H9 (cell line): ENCODE data around the gene CCR4. TPM values are rescaled to one million over a fixed set of nuclear protein-coding genes. Genes with fewer than 3 reads are reported as not detected.
A peak's percentile ranks its signal among the peaks of the same experiment; 100 is the strongest.

Experiments used
- DNase-seq: peaks from one replicate; pipeline ENCODE4 v3.0.0-alpha.2; 2017
- H2AFZ ChIP-seq: one replicate; pipeline ENCODE4 v1.6.1; 2013; ENCODE audit warnings: mild to moderate bottlenecking, low read length, control low read depth, moderate library complexity
- H2AK5ac ChIP-seq: 2 replicates; pipeline ENCODE4 v1.6.1; 2013; ENCODE audit warnings: low read length, control low read depth, mixed read lengths; ENCODE audit not compliant: insufficient read length
- H2BK120ac ChIP-seq: one replicate; pipeline ENCODE4 v1.6.1; 2013; ENCODE audit warnings: low read depth, mild to moderate bottlenecking, low read length, control low read depth, inconsistent platforms; ENCODE audit not compliant: poor library complexity, severe bottlenecking
- H2BK12ac ChIP-seq: 2 replicates; pipeline ENCODE4 v1.6.1; 2013; ENCODE audit warnings: low read length, control low read depth, mixed read lengths, low read depth; ENCODE audit not compliant: insufficient read length
- H2BK15ac ChIP-seq: 2 replicates; pipeline ENCODE4 v1.6.1; 2013; ENCODE audit warnings: low read depth, low read length, control low read depth
- H2BK20ac ChIP-seq: one replicate; pipeline ENCODE4 v1.6.1; 2013; ENCODE audit warnings: low read depth, mild to moderate bottlenecking, low read length, control low read depth, inconsistent platforms; ENCODE audit not compliant: poor library complexity, severe bottlenecking
- H2BK5ac ChIP-seq: 2 replicates; pipeline ENCODE4 v1.6.1; 2013; ENCODE audit warnings: low read length, control low read depth, mixed read lengths; ENCODE audit not compliant: insufficient read length
- H3K14ac ChIP-seq: 2 replicates; pipeline ENCODE4 v1.6.1; 2013; ENCODE audit warnings: low read length, control low read depth; ENCODE audit not compliant: insufficient read depth
- H3K18ac ChIP-seq: 2 replicates; pipeline ENCODE4 v1.6.1; 2013; ENCODE audit warnings: low read depth, mild to moderate bottlenecking, mixed read lengths, low read length, control low read depth; ENCODE audit not compliant: insufficient read length
- H3K23ac ChIP-seq: 2 replicates; pipeline ENCODE4 v1.6.1; 2013; ENCODE audit warnings: low read length, control low read depth, mixed read lengths, low read depth; ENCODE audit not compliant: insufficient read length
- H3K23me2 ChIP-seq: 2 replicates; pipeline ENCODE4 v1.6.1; 2013; ENCODE audit warnings: low read depth, mild to moderate bottlenecking, mixed read lengths, low read length, control low read depth; ENCODE audit not compliant: insufficient read length, poor library complexity, severe bottlenecking
- H3K27ac ChIP-seq: 2 replicates; pipeline ENCODE4 v1.5.1; 2013; ENCODE audit warnings: low read length, control low read depth, mixed read lengths, low read depth; ENCODE audit not compliant: insufficient read length
- H3K27me3 ChIP-seq: 2 replicates; pipeline ENCODE4 v1.6.1; 2013; ENCODE audit warnings: low read length, control low read depth, inconsistent platforms; ENCODE audit not compliant: insufficient read depth
- H3K4ac ChIP-seq: 2 replicates; pipeline ENCODE4 v1.6.1; 2013; ENCODE audit warnings: low read depth, mild to moderate bottlenecking, control low read depth, inconsistent platforms, low read length, moderate library complexity
- H3K4me1 ChIP-seq: 2 replicates; pipeline ENCODE4 v1.6.1; 2013; ENCODE audit warnings: low read length, control low read depth, inconsistent platforms; ENCODE audit not compliant: insufficient read depth
- H3K4me2 ChIP-seq: 2 replicates; pipeline ENCODE4 v1.6.1; 2013; ENCODE audit warnings: low read length, control low read depth, mixed read lengths; ENCODE audit not compliant: insufficient read length, insufficient read depth
- H3K56ac ChIP-seq: 2 replicates; pipeline ENCODE4 v1.6.1; 2013; ENCODE audit warnings: low read depth, mild to moderate bottlenecking, mixed read lengths, low read length, control low read depth; ENCODE audit not compliant: insufficient read length
- H3K79me1 ChIP-seq: 2 replicates; pipeline ENCODE4 v1.6.1; 2013; ENCODE audit warnings: low read depth, mild to moderate bottlenecking, moderate library complexity, low read length, control low read depth, inconsistent platforms; ENCODE audit not compliant: insufficient read depth, poor library complexity, severe bottlenecking
- H3K79me2 ChIP-seq: 2 replicates; pipeline ENCODE4 v1.6.1; 2013; ENCODE audit warnings: low read length, control low read depth, inconsistent platforms; ENCODE audit not compliant: insufficient read depth
- H3K9ac ChIP-seq: 2 replicates; pipeline ENCODE4 v1.6.1; 2013; ENCODE audit warnings: low read length, control low read depth, mixed read lengths; ENCODE audit not compliant: insufficient read length; ENCODE audit errors: extremely low read depth
- H3K9me3 ChIP-seq: one replicate; pipeline ENCODE4 v1.6.1; 2013; ENCODE audit warnings: low read depth, low read length, inconsistent platforms; ENCODE audit not compliant: control insufficient read depth
- H3T11ph ChIP-seq: one replicate; pipeline ENCODE4 v1.6.1; 2013; ENCODE audit warnings: mild to moderate bottlenecking, low read length, control low read depth, inconsistent platforms
- H4K20me1 ChIP-seq: one replicate; pipeline ENCODE4 v1.6.1; 2013; ENCODE audit not compliant: control insufficient read depth, insufficient read length, insufficient read depth
- H4K5ac ChIP-seq: 2 replicates; pipeline ENCODE4 v1.6.1; 2013; ENCODE audit warnings: low read depth, mild to moderate bottlenecking, mixed read lengths, low read length, control low read depth; ENCODE audit not compliant: insufficient read length
- H4K8ac ChIP-seq: replicated peaks from 2 replicates; pipeline ENCODE4 v1.6.1; 2013; ENCODE audit warnings: low read length, control low read depth, mixed read lengths, low read depth; ENCODE audit not compliant: insufficient read length
- H4K91ac ChIP-seq: 2 replicates; pipeline ENCODE4 v1.6.1; 2013; ENCODE audit warnings: low read depth, mild to moderate bottlenecking, moderate library complexity, mixed read lengths, low read length, control low read depth; ENCODE audit not compliant: insufficient read length
- H3K27ac Mint-ChIP-seq, 3 experiments: 2 replicates in 2 of 3; 3 replicates in 1 of 3; pipeline ENCODE4 v1.8.0; 2020 to 2021; ENCODE audit warnings: mixed read lengths in 3 of 3, mild to moderate bottlenecking in 1 of 3, moderate library complexity in 1 of 3
- H3K27me3 Mint-ChIP-seq: 2 replicates; pipeline ENCODE4 v1.8.0; 2021; ENCODE audit warnings: low read depth, mild to moderate bottlenecking, moderate library complexity, mixed read lengths
- H3K36me3 Mint-ChIP-seq, 3 experiments: 2 replicates in 2 of 3; 3 replicates in 1 of 3; pipeline ENCODE4 v1.8.0; 2020 to 2021; ENCODE audit warnings: low read depth in 3 of 3, mixed read lengths in 3 of 3; ENCODE audit not compliant: insufficient read depth in 1 of 3
- H3K4me1 Mint-ChIP-seq, 2 experiments: 2 replicates each; pipeline ENCODE4 v1.8.0; 2020; ENCODE audit warnings: mixed read lengths in 2 of 2
- H3K4me3 Mint-ChIP-seq, 2 experiments: 2 replicates in 1 of 2; 3 replicates in 1 of 2; pipeline ENCODE4 v1.8.0; 2020 to 2021; ENCODE audit warnings: mild to moderate bottlenecking in 2 of 2, mixed read lengths in 2 of 2, moderate library complexity in 1 of 2
- H3K9me3 Mint-ChIP-seq, 2 experiments: 2 replicates in 1 of 2; 3 replicates in 1 of 2; pipeline ENCODE4 v1.8.0; 2020; ENCODE audit warnings: mild to moderate bottlenecking in 2 of 2, mixed read lengths in 2 of 2, moderate library complexity in 1 of 2
- WGBS: extraction: QIAGEN DNeasy Blood & Tissue Kit; methylation state at CpG from one replicate; pipeline ENCODE4 v1.1.7; 2013; ENCODE audit warnings: missing lambda C conversion rate, low lambda C conversion rate, mixed read lengths; ENCODE audit not compliant: insufficient read length; ENCODE audit errors: extremely low coverage; 5-methylcytosine and 5-hydroxymethylcytosine counted together
- total RNA-seq: library from RNA; stranded (reverse); gene quantifications from 2 replicates; pipeline ENCODE4 v1.2.1, GENCODE V29; 2021
- TF ChIP-seq, protein P1 (sequence below): fragments of 200-600 bp; sonication (generic); conservative IDR thresholded peaks from 3 replicates; pipeline ENCODE4 v1.8.0; 2021; ENCODE audit warnings: antibody characterized with exemption, mild to moderate bottlenecking

The CCR4 gene
- total RNA-seq, 1 experiment from 2014 or later = 0.07 TPM

DNA sequence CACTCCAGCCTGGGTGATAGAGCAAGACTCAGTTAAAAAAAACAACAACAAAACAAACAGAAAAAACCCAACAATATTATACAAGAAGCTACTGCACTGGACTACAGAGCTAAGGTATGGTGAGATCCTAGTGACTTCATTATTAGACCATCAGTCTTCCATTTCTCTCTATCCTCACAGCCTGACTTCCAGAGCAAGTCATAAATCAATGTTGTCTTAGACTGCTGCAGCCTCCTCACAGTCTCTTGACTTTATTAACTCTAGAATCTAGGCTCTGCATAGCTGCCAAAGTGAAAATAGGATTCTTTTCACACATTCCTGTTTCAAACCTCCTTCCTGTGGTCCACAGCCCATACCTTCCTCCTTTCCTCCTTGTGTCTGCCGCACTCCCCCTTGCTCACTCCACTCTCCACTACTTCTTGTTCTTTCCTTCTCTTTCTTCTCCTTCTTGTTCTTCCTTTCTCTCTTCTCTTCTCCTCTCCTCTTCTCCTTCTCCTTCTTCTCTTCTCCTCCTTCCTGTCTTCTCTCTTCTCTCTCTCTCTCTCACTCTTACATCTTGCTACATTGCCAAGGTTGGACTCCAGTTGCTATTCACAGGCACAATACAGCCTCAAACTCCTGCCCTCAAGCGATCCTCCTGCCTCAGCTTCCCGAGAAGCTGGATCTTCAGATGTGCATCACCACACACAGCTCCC lies 49.4 kb downstream of the CCR4 start:
- H3K4me3 Mint-ChIP-seq = no peak overlapping the region; a peak in 1 of 5 replicates
- H3K9ac ChIP-seq = no peak overlapping the region
- no CpG with 5 or more reads among the region's 3 CpGs for WGBS

More for the DNA sequence above, 49.4 kb downstream of the CCR4 start:
- Histone ChIP-seq H3K9me3 (no peaks in the 10 kb centered on the region), H3K56ac (no peak overlapping the region), H2BK120ac (no peak overlapping the region), H3K79me1 (no peaks in the 10 kb centered on the region), H2AFZ (no peak overlapping the region), H2AK5ac (no peak overlapping the region), H3K4me2 (no peak overlapping the region), H3K14ac (no peak overlapping the region), H2BK5ac (no peak overlapping the region), H4K20me1 (no peaks in the 10 kb centered on the region), H3K23ac (no peak overlapping the region), H2BK15ac (no peak overlapping the region), H3K27me3 (no peaks in the 10 kb centered on the region), H3K27ac (no peak overlapping the region), H3K4me1 (no peaks in the 10 kb centered on the region; the same call in 1 of the 2 replicates), H4K8ac (no peak overlapping the region), H3K79me2 (no peaks in the 10 kb centered on the region), H3K4ac (no peak overlapping the region), H3K23me2 (no peaks in the 10 kb centered on the region), H3K18ac (no peak overlapping the region), H2BK20ac (no peak overlapping the region), H3T11ph (no peak overlapping the region), H2BK12ac (no peak overlapping the region), H4K5ac (no peak overlapping the region), H4K91ac (no peak overlapping the region)
- Mint-ChIP-seq H3K27ac (0 out of 7 replicates have a peak overlapping the region, but pooled peaks of 1 of the 3 experiments have one; percentile 7), H3K9me3 (peaks cover 2 to 3% of the 10 kb centered on the region in 2 experiments; a peak in 2 of 5 replicates), H3K27me3 (no peaks in the 10 kb centered on the region), H3K4me1 (peaks cover 29 to 31% of the 10 kb centered on the region in 2 experiments), H3K36me3 (peaks cover 5 to 13% (median 10%) of the 10 kb centered on the region in 3 experiments; a peak in 6 of 7 replicates)
- TF ChIP-seq, protein P1, sequence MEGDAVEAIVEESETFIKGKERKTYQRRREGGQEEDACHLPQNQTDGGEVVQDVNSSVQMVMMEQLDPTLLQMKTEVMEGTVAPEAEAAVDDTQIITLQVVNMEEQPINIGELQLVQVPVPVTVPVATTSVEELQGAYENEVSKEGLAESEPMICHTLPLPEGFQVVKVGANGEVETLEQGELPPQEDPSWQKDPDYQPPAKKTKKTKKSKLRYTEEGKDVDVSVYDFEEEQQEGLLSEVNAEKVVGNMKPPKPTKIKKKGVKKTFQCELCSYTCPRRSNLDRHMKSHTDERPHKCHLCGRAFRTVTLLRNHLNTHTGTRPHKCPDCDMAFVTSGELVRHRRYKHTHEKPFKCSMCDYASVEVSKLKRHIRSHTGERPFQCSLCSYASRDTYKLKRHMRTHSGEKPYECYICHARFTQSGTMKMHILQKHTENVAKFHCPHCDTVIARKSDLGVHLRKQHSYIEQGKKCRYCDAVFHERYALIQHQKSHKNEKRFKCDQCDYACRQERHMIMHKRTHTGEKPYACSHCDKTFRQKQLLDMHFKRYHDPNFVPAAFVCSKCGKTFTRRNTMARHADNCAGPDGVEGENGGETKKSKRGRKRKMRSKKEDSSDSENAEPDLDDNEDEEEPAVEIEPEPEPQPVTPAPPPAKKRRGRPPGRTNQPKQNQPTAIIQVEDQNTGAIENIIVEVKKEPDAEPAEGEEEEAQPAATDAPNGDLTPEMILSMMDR = no peak
- no peak for DNase-seq
